Retinal pigment epithelial cell (primary cell): Measurements from ENCODE around the gene GAS7.

Experiments
- DNase-seq: peaks from one replicate; pipeline ENCODE4 v3.0.0-alpha.2; 2010; ENCODE audit warnings: low read depth
- H3K4me3 ChIP-seq: 2 replicates; pipeline ENCODE4 v1.5.1; 2011; ENCODE audit warnings: mild to moderate bottlenecking, low read length, control low read depth, moderate library complexity
- TF ChIP-seq, protein P1 (sequence below): conservative IDR thresholded peaks from 2 replicates; pipeline ENCODE4 v1.5.1; 2011; ENCODE audit warnings: low read depth, low read length, control low read depth, inconsistent platforms

Gene GAS7

GRCh38 chr17:10051112-10051511 is 147.3 kb downstream of the GAS7 start:
- H3K4me3 ChIP-seq: no peak overlapping the region
- DNase-seq: no peak
- TF ChIP-seq, protein P1, sequence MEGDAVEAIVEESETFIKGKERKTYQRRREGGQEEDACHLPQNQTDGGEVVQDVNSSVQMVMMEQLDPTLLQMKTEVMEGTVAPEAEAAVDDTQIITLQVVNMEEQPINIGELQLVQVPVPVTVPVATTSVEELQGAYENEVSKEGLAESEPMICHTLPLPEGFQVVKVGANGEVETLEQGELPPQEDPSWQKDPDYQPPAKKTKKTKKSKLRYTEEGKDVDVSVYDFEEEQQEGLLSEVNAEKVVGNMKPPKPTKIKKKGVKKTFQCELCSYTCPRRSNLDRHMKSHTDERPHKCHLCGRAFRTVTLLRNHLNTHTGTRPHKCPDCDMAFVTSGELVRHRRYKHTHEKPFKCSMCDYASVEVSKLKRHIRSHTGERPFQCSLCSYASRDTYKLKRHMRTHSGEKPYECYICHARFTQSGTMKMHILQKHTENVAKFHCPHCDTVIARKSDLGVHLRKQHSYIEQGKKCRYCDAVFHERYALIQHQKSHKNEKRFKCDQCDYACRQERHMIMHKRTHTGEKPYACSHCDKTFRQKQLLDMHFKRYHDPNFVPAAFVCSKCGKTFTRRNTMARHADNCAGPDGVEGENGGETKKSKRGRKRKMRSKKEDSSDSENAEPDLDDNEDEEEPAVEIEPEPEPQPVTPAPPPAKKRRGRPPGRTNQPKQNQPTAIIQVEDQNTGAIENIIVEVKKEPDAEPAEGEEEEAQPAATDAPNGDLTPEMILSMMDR: no peak

- TF ChIP-seq, protein P1: no peak
Measured at GRCh38 chr17:10050597-10051101, 147.8 kb downstream of the GAS7 start.

DNA sequence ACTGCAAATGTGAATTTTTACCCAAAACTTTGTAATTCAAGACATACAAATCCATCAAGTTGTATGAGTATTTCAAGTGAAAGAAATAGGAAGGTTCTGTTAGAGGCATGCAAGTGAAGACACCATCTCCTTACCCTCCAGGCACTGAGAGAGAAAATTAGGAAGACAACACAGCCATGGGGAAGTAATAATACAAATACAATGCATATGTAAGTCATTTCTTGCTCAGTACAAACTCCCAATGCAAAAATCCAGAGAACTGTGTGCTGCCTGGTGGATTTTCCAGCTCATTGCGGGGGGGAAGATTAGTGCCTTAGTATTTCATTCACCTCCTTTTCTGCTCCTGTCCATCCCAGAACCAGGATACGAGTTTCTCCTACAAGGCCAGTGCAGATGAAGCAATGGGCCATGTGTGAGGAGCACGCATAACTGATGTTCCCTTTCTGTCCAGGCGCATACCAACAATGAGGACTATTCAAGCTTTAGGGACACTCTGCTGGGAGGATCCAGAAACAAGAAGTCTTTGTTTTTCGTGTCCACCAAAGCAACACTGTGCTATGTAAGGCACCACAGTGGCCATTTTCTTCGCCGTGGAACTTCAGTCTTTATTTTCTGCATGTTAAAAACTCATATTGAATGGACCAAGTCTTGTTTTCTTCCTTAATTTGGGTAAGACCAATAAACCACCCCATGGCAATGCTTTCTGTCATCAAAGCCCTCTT is 149.6 kb downstream of the GAS7 start:
- TF ChIP-seq, protein P1: no peak
- H3K4me3 ChIP-seq: no peak overlapping the region
- DNase-seq: no peak

More at GRCh38 chr17:10050597-10051101, 147.8 kb downstream of the GAS7 start:
- no peak for DNase-seq
- no peak overlapping the region for H3K4me3 ChIP-seq

- TF ChIP-seq, protein P1: no peak
- H3K4me3 ChIP-seq: no peak overlapping the region
- DNase-seq: no peak
Measured at GRCh38 chr17:10046786-10047785, 151.3 kb downstream of the GAS7 start.

- TF ChIP-seq, protein P1: no peak
- no peak overlapping the region for H3K4me3 ChIP-seq
- no peak for DNase-seq
Measured at GRCh38 chr17:10045871-10046658, 152.3 kb downstream of the GAS7 start.

DNA sequence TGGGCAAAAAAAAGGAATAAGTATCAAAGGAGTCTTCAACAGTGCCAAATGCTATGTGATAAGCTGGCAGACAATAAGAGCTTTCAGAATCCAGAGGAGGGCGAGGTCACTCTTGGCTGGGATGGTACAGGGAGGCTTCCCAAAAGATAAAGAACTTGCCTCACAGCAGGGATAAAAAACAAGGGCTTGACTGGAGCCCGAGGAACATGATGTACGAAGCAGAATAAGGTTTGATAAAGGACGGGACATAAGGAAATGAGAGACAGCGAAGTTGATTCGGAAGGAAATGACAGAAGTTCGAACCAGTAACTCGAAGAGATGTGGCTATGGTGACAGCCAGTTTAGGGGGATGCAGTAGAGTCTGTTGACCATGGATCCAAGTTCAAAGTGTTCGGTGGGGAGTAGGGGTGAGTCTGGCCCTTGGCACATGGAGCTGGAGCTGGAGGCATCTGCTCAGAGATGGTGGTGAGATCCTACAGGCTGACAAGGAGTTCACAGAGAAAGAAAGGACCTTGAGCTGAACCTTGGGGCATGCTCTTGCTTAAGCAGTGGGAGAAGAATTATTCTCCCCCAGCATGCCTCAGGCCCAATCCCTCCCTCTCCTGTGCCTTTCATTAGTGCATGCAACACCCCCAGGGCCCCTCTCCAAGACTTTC is 155.7 kb downstream of the GAS7 start:
- TF ChIP-seq, protein P1: no peak
- DNase-seq: no peak
- no peak overlapping the region for H3K4me3 ChIP-seq
